GM12873 (cell line): ENCODE results near the gene TAT.

ENCODE experiments used
- TF ChIP-seq, protein P1 (sequence below): IDR thresholded peaks from 2 replicates; pipeline ENCODE4 v1.5.1; 2012; ENCODE audit warnings: low read depth, mild to moderate bottlenecking, moderate library complexity, low read length, control low read depth; ENCODE audit not compliant: insufficient read depth; ENCODE audit errors: missing control alignments

The TAT gene

DNA sequence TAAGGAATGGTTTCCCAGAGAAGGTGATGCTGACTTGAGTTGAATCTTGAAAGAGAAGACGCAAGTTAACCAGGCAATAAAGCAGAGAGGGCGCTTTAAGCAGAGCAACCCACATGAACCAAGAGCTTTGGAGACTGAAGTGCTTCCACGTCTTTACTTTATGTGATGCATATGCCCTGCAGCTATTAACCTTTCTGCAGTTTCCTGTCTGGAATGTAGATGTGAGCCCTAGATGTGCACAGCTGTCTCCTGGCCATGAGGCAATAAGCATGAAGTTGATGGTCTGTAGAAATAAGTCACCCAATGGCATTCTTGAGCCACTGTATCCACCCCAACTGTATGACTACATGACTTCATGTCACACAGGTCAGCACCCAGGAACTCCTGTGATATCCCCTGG lies 56.3 kb downstream of the TAT start:
- TF ChIP-seq, protein P1, sequence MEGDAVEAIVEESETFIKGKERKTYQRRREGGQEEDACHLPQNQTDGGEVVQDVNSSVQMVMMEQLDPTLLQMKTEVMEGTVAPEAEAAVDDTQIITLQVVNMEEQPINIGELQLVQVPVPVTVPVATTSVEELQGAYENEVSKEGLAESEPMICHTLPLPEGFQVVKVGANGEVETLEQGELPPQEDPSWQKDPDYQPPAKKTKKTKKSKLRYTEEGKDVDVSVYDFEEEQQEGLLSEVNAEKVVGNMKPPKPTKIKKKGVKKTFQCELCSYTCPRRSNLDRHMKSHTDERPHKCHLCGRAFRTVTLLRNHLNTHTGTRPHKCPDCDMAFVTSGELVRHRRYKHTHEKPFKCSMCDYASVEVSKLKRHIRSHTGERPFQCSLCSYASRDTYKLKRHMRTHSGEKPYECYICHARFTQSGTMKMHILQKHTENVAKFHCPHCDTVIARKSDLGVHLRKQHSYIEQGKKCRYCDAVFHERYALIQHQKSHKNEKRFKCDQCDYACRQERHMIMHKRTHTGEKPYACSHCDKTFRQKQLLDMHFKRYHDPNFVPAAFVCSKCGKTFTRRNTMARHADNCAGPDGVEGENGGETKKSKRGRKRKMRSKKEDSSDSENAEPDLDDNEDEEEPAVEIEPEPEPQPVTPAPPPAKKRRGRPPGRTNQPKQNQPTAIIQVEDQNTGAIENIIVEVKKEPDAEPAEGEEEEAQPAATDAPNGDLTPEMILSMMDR = no peak
